B cell (primary cell): ENCODE results near the gene PCDH9. TPM values are rescaled to one million over a fixed set of nuclear protein-coding genes. Genes with fewer than 3 reads are reported as not detected.
"Not testable (repeated sequence)": the region's sequence is repeated elsewhere in the genome, so short reads cannot be mapped to it uniquely, and the experiment has no call there.

Experiments
- ATAC-seq: fragments of 200-7000 bp; cut with Tn5 transposase; one replicate; pipeline ENCODE4 v1.10.0; 2021; ENCODE audit warnings: low read depth, mild to moderate bottlenecking, moderate number of reproducible peaks, moderate library complexity
- CTCF ChIA-PET: fragments of 350-600 bp; sonication (Branson Sonifier 250); formaldehyde crosslinking; loops from one replicate; lab custom pipeline; 2021; ENCODE audit warnings: antibody characterized with exemption, inconsistent platforms; lab: Charles Lee
- POLR2A ChIA-PET: fragments of 350-600 bp; sonication (Branson Sonifier 250); formaldehyde crosslinking; loops from one replicate; lab custom pipeline; 2021; ENCODE audit warnings: antibody characterized with exemption; lab: Charles Lee
- DNase-seq: peaks from one replicate; pipeline ENCODE4 v3.0.0; 2013
- H2AFZ ChIP-seq: 2 replicates; pipeline ENCODE4 v1.6.1; 2012; ENCODE audit warnings: mild to moderate bottlenecking, low read depth, low read length; ENCODE audit not compliant: insufficient read depth, poor library complexity, severe bottlenecking
- H3K27ac ChIP-seq, 2 donors: 1 replicate in 1 of 2; 2 replicates in 1 of 2; pipeline ENCODE4 v1.5.1; 2012 to 2013; ENCODE audit warnings: low read length in 2 of 2, mild to moderate bottlenecking in 2 of 2, moderate library complexity in 1 of 2
- H3K27me3 ChIP-seq, 4 experiments: fragments of 200-600 bp in 1 of 4; sonication (generic) in 1 of 4; replicated peaks in 1 of 4; 1 replicate in 2 of 4; 2 replicates in 2 of 4; pipeline versions ENCODE4 v1.6.1 to v1.7.0; 2013 to 2016; ENCODE audit warnings: low read length in 3 of 4, mild to moderate bottlenecking in 2 of 4, mixed read lengths in 1 of 4, moderate library complexity in 1 of 4; ENCODE audit not compliant: insufficient read depth in 4 of 4, control insufficient read depth in 3 of 4; ENCODE audit errors: control extremely low read depth in 1 of 4
- H3K36me3 ChIP-seq, 2 experiments: replicated peaks in 1 of 2; 1 replicate in 1 of 2; 2 replicates in 1 of 2; pipeline versions ENCODE4 v1.6.1 to v1.7.1; 2013; ENCODE audit warnings: low read length in 1 of 2; ENCODE audit not compliant: insufficient read depth in 2 of 2, control insufficient read depth in 1 of 2; ENCODE audit errors: control extremely low read depth in 1 of 2, extremely low read depth in 1 of 2
- H3K4me1 ChIP-seq, 2 donors: fragments of 200-600 bp in 1 of 2; sonication (generic) in 1 of 2; 1 replicate in 1 of 2; 2 replicates in 1 of 2; pipeline versions ENCODE4 v1.5.1 to v1.6.1; 2013 to 2017; ENCODE audit warnings: low read length in 2 of 2; ENCODE audit not compliant: control insufficient read depth in 2 of 2, insufficient read depth in 2 of 2
- H3K4me2 ChIP-seq: replicated peaks from 2 replicates; pipeline ENCODE3; 2012; ENCODE audit warnings: mild to moderate bottlenecking, low read depth, low read length; ENCODE audit not compliant: poor library complexity, severe bottlenecking
- H3K4me3 ChIP-seq, 5 experiments: fragments of 200-600 bp in 1 of 5; sonication (generic) in 1 of 5; 1 replicate in 3 of 5; 2 replicates in 2 of 5; pipeline versions ENCODE4 v1.5.1 to v1.7.0; 2011 to 2016; ENCODE audit warnings: low read length in 4 of 5, mild to moderate bottlenecking in 4 of 5, low read depth in 2 of 5, control low read depth in 1 of 5, moderate library complexity in 1 of 5; ENCODE audit not compliant: insufficient read depth in 1 of 5; ENCODE audit errors: control extremely low read depth in 1 of 5, extremely low read depth in 1 of 5
- H3K79me2 ChIP-seq: fragments of 200-600 bp; sonication (generic); one replicate; pipeline ENCODE4 v1.6.0; 2016; ENCODE audit warnings: low read length; ENCODE audit not compliant: control insufficient read depth, insufficient read depth
- H3K9ac ChIP-seq: fragments of 200-600 bp; sonication (generic); 2 replicates; pipeline ENCODE4 v1.6.1; 2017; ENCODE audit warnings: mild to moderate bottlenecking, low read length, moderate library complexity
- H3K9me3 ChIP-seq, 3 donors: one replicate each; pipeline versions ENCODE4 v1.6.1 to v1.7.1; 2013; ENCODE audit warnings: low read length in 2 of 3; ENCODE audit not compliant: control insufficient read depth in 2 of 3, insufficient read depth in 1 of 3; ENCODE audit errors: control extremely low read depth in 1 of 3
- H4K20me1 ChIP-seq: 2 replicates; pipeline ENCODE4 v1.6.0; 2012; ENCODE audit warnings: mild to moderate bottlenecking, low read length; ENCODE audit not compliant: insufficient read depth, control insufficient read depth, poor library complexity, severe bottlenecking
- H3K27ac Mint-ChIP-seq: one replicate; pipeline ENCODE4 v1.8.0; 2021; ENCODE audit warnings: mixed read lengths
- H3K27me3 Mint-ChIP-seq: one replicate; pipeline ENCODE4 v1.8.0; 2021; ENCODE audit warnings: mixed read lengths
- H3K4me1 Mint-ChIP-seq: one replicate; pipeline ENCODE4 v1.8.0; 2021; ENCODE audit warnings: mixed read lengths
- H3K4me3 Mint-ChIP-seq: one replicate; pipeline ENCODE4 v1.8.0; 2021; ENCODE audit warnings: mixed read lengths
- H3K9me3 Mint-ChIP-seq: one replicate; pipeline ENCODE4 v1.8.0; 2022; ENCODE audit warnings: mixed read lengths; ENCODE audit not compliant: insufficient read depth
- CTCF ChIP-seq: fragments of 200-600 bp; IDR thresholded peaks from one replicate; pipeline ENCODE4 v1.8.0; 2022; ENCODE audit warnings: antibody characterized with exemption, mild to moderate bottlenecking
- EZH2 ChIP-seq: IDR thresholded peaks from 2 replicates; pipeline ENCODE4 v1.6.1; 2012; ENCODE audit warnings: borderline replicate concordance, low read depth, mild to moderate bottlenecking, moderate library complexity, low read length; ENCODE audit not compliant: insufficient read depth, poor library complexity, severe bottlenecking
- WGBS: methylation state at CpG from one replicate; pipeline ENCODE4 v1.1.5; 2013; ENCODE audit warnings: missing lambda C conversion rate; ENCODE audit not compliant: insufficient coverage; 5-methylcytosine and 5-hydroxymethylcytosine counted together
- intact Hi-C: fragments of 100-400 bp; cut with micrococcal nuclease; formaldehyde crosslinking; loops from one replicate; pipeline ENCODE4 v1.10.0; 2022
- polyA plus RNA-seq: library from polyadenylated mRNA; depleted of rRNA; stranded (reverse); fragments of >200 nt; gene quantifications from 2 replicates; pipeline ENCODE4 v1.2.3, GENCODE V29; 2012
- total RNA-seq, 2 donors: library from RNA; stranded (reverse); fragments of 120-200 nt in 1 of 2; gene quantifications; 1 replicate in 1 of 2; 2 replicates in 1 of 2; pipeline versions ENCODE4 v1.2.3 to v1.2.4, GENCODE V29; 2013 to 2022

Gene PCDH9
- total and polyA plus RNA-seq, 2 donors (not counting 1 experiment from before 2014, with no cell fraction given): 13.1 to 21.8 TPM

GRCh38 chr13:66624302-66624701 lies 605.8 kb downstream of the PCDH9 start:
- Mint-ChIP-seq H3K27ac (no peak overlapping the region), H3K4me3 (no peak overlapping the region), H3K9me3 (no peaks in the 10 kb centered on the region), H3K4me1 (no peaks in the 10 kb centered on the region), H3K27me3 (no peaks in the 10 kb centered on the region)
- CTCF ChIA-PET: no interaction called here
- H3K27me3 ChIP-seq: no peaks in the 10 kb centered on the region
- DNase-seq (no peak), ATAC-seq (no peak)
- POLR2A ChIA-PET: no interaction called here
- TF ChIP-seq CTCF (no peak), EZH2 (no peak)
- H3K4me1 ChIP-seq: no peaks in the 10 kb centered on the region
- no peaks in the 10 kb centered on the region for H3K36me3 ChIP-seq
- no peak overlapping the region for H3K4me2 ChIP-seq
- H3K9ac ChIP-seq: no peak overlapping the region
- peaks cover 0 to 13% (median 0%) of the 10 kb centered on the region in 3 donors for H3K9me3 ChIP-seq
- intact Hi-C loops: no loop called here
- H2AFZ ChIP-seq: no peak overlapping the region
- H4K20me1 ChIP-seq: no peaks in the 10 kb centered on the region
- WGBS: 80% methylated on average over 1 of the region's 3 CpGs
- H3K4me3 ChIP-seq: no peak overlapping the region
- no peaks in the 10 kb centered on the region for H3K79me2 ChIP-seq
- no peak overlapping the region for H3K27ac ChIP-seq

- Histone ChIP-seq H3K27me3 (no peaks in the 10 kb centered on the region), H3K27ac (no peak overlapping the region), H3K36me3 (no peaks in the 10 kb centered on the region), H4K20me1 (no peaks in the 10 kb centered on the region), H3K4me3 (no peak overlapping the region), H3K79me2 (no peaks in the 10 kb centered on the region), H3K4me1 (no peaks in the 10 kb centered on the region), H2AFZ (no peak overlapping the region), H3K9me3 (peaks cover 0 to 13% (median 0%) of the 10 kb centered on the region in 3 donors), H3K9ac (no peak overlapping the region), H3K4me2 (no peak overlapping the region)
- TF ChIP-seq CTCF: no peak
- TF ChIP-seq EZH2: no peak
- H3K9me3 Mint-ChIP-seq: no peaks in the 10 kb centered on the region
- no peaks in the 10 kb centered on the region for H3K4me1 Mint-ChIP-seq
- CTCF ChIA-PET: no interaction called here
- no peak for ATAC-seq
- no peak overlapping the region for H3K4me3 Mint-ChIP-seq
- H3K27me3 Mint-ChIP-seq: no peaks in the 10 kb centered on the region
- DNase-seq: no peak
- H3K27ac Mint-ChIP-seq: no peak overlapping the region
- intact Hi-C loops: no loop called here
- 98% methylated on average over 6 of the region's 10 CpGs for WGBS
- POLR2A ChIA-PET: no interaction called here
Observed at GRCh38 chr13:66623129-66623820, 606.9 kb downstream of the PCDH9 start.

- 98% methylated on average over 30 of the region's 31 CpGs for WGBS
Observed at GRCh38 chr13:66621906-66622447, 608.2 kb downstream of the PCDH9 start.

More at GRCh38 chr13:66621906-66622447, 608.2 kb downstream of the PCDH9 start:
- H3K4me2 ChIP-seq, DNase-seq, H3K9ac ChIP-seq, H3K9me3 Mint-ChIP-seq, CTCF ChIA-PET, H3K36me3 ChIP-seq, intact Hi-C loops, H3K27ac ChIP-seq, H3K4me3 Mint-ChIP-seq, H3K27me3 Mint-ChIP-seq, H2AFZ ChIP-seq, H3K4me1 ChIP-seq, ATAC-seq, H3K4me3 ChIP-seq, H3K79me2 ChIP-seq, H3K27me3 ChIP-seq, H3K27ac Mint-ChIP-seq, H4K20me1 ChIP-seq, POLR2A ChIA-PET, H3K4me1 Mint-ChIP-seq: not testable (repeated sequence)
- peaks cover 0 to 13% (median 0%) of the 10 kb centered on the region in 3 donors for H3K9me3 ChIP-seq
